ENCODE results near the gene TULP1. TPM values are rescaled to one million over a fixed set of nuclear protein-coding genes. Genes with fewer than 3 reads are reported as not detected.

TULP1 gene
- total and polyA plus RNA-seq, 2 of the 13 experiments (the other 11 are each of a cell fraction or from before 2014, with no cell fraction given), result not detected

DNA sequence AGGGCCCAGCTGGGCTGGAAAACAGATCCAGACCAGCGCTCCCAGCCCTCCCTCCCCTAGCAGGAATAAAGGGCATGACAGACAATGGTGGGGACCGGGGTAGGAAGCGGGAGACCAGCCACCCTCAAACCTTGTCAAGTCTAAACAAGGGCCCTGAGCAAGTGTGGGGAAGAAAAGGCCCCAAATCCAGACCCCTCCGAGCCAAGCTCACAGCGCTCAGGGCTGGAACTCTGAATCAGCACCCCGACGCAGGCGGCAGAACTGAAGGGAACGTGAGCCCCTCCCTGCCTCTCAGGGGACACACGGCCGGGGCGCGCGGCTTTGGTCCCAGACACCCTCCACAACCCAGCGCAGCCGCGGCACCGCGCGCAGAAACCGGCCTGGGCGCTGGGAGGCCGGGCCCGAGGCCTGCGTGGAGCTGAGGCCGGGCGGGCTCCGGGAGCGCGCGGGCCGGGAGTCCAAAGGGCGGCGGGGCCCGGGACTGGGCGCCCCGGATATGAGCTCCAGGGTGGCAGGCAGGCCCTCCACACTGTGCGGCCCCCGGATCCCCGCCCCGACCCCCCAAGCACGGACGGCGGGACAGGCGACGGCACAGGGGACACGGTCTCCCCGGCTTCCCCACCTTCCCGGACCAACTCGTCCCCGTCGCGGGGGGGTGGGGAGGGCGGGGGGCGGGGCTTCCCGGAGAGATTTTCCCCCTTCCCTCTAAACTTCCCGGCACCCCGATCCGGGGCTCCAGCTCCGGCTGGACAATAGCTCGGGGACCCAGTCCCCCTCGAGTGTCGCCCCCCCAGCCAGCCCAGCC, 16.5 kb downstream of the TULP1 start (continued):
- TF ChIP-seq AKNA (CRISPR knock-in tag; IDR thresholded peaks at IDR 0.05; ENCODE audit: borderline replicate concordance), result no peak
- TF ChIP-seq, protein P1, sequence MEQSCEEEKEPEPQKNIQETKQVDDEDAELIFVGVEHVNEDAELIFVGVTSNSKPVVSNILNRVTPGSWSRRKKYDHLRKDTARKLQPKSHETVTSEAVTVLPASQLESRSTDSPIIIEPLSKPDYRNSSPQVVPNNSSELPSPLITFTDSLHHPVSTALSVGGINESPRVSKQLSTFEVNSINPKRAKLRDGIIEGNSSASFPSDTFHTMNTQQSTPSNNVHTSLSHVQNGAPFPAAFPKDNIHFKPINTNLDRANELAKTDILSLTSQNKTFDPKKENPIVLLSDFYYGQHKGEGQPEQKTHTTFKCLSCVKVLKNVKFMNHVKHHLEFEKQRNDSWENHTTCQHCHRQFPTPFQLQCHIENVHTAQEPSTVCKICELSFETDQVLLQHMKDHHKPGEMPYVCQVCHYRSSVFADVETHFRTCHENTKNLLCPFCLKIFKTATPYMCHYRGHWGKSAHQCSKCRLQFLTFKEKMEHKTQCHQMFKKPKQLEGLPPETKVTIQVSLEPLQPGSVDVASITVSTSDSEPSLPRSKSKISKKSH (CRISPR knock-in tag; IDR thresholded peaks at IDR 0.05; ENCODE audit: borderline replicate concordance), result 0 out of 2 replicates have a peak, but pooled peaks have one; percentile 2
- TF ChIP-seq, protein P2, sequence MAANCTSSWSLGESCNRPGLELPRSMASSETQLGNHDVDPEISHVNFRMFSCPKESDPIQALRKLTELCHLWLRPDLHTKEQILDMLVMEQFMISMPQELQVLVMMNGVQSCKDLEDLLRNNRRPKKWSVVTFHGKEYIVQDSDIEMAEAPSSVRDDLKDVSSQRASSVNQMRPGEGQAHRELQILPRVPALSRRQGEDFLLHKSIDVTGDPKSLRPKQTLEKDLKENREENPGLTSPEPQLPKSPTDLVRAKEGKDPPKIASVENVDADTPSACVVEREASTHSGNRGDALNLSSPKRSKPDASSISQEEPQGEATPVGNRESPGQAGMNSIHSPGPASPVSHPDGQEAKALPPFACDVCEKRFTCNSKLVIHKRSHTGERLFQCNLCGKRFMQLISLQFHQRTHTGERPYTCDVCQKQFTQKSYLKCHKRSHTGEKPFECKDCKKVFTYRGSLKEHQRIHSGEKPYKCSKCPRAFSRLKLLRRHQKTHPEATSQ (CRISPR knock-in tag; IDR thresholded peaks at IDR 0.05; ENCODE audit: borderline replicate concordance), result no peak
- TF ChIP-seq ZNF562 (CRISPR knock-in tag; IDR thresholded peaks at IDR 0.05; ENCODE audit: borderline replicate concordance), result no peak
- no peak for TF ChIP-seq MED13 (CRISPR knock-in tag; IDR thresholded peaks at IDR 0.05)
- TF ChIP-seq PRDM4 (CRISPR knock-in tag; IDR thresholded peaks at IDR 0.05; ENCODE audit: borderline replicate concordance), result 0 out of 2 replicates have a peak, but pooled peaks have one; percentile 18
- TF ChIP-seq ATF6 (CRISPR knock-in tag; conservative IDR thresholded peaks at IDR 0.05), result no peak; the same call in 1 of the 2 replicates
- peak; percentile 50 for TF ChIP-seq RBM22 (optimal IDR thresholded peaks at IDR 0.05; ENCODE audit: low read length)
- TF ChIP-seq PCBP1 (IDR thresholded peaks at IDR 0.05; ENCODE audit: borderline replicate concordance, low read depth, low read length), result peak; percentile 28; the same call in 1 of the 2 replicates
